ENCODE measurements around the gene MFNG. TPM values are rescaled to one million over a fixed set of nuclear protein-coding genes. Genes with fewer than 3 reads are reported as not detected.
"Not testable (repeated sequence)": the region's sequence is repeated elsewhere in the genome, so short reads cannot be mapped to it uniquely, and the experiment has no call there.

Gene MFNG
- total and polyA plus RNA-seq, 4 donors = 14.3 to 46.7 (median 31.0) TPM

DNA sequence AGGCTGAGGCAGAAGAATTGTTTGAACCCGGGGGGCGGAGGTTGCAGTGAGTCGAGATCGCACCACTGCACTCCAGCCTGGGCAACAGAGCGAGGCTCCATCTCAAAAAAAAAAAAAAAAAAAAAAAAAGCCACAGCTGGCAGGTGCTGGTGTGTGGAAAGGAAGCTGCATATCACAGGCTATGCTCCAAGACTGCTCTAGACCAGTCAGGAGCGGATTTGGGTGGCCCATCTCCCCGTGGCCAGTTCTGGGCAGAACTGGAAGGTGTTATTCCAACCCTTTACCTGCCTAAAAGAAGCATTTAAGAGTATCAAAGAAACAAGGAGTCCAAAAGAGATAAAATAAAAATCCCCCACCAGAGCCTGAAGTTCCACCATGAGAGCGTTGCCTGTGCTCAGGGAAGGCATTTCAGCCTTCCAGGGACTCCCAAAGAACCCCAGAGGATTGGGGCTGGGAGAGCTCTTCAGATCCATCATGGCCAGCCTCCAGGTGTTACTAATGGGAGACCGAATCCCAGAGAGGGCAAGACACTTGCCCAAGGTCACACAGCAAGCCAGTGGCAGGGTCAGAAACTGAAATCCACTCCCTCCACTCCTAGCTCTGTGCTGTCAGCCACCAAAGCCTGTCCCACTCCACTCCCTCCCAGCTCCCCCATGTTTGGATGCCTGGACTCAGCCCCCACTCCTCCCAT, 14.3 kb downstream of the MFNG start:
- TF ChIP-seq, protein P1, sequence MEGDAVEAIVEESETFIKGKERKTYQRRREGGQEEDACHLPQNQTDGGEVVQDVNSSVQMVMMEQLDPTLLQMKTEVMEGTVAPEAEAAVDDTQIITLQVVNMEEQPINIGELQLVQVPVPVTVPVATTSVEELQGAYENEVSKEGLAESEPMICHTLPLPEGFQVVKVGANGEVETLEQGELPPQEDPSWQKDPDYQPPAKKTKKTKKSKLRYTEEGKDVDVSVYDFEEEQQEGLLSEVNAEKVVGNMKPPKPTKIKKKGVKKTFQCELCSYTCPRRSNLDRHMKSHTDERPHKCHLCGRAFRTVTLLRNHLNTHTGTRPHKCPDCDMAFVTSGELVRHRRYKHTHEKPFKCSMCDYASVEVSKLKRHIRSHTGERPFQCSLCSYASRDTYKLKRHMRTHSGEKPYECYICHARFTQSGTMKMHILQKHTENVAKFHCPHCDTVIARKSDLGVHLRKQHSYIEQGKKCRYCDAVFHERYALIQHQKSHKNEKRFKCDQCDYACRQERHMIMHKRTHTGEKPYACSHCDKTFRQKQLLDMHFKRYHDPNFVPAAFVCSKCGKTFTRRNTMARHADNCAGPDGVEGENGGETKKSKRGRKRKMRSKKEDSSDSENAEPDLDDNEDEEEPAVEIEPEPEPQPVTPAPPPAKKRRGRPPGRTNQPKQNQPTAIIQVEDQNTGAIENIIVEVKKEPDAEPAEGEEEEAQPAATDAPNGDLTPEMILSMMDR (IDR thresholded peaks at IDR 0.05; ENCODE audit: control extremely low read depth, extremely low read depth) = no peak
- no peak for ATAC-seq (ENCODE audit: insufficient read depth, low FRiP score)
- no peak overlapping the region for H3K4me3 ChIP-seq
- no peaks in the 10 kb centered on the region for H3K27me3 ChIP-seq (ENCODE audit: control insufficient read depth in 3 of 3, insufficient read depth in 3 of 3, low read length in 2 of 3)
- peaks cover 0 to 34% (median 0%) of the 10 kb centered on the region in 4 donors for H3K36me3 ChIP-seq (ENCODE audit: control insufficient read depth in 4 of 4, insufficient read depth in 4 of 4, low read length in 4 of 4)
- H3K4me1 ChIP-seq (ENCODE audit: control insufficient read depth in 5 of 5, insufficient read depth in 5 of 5, low read length in 5 of 5) = no peaks in the 10 kb centered on the region
- DNase-seq = no peak
- H3K27ac ChIP-seq (ENCODE audit: low read depth in 1 of 2, low read length in 1 of 2) = no peak overlapping the region
- WGBS, 2 donors = 93% methylated on average over 9 of the region's 9 CpGs
- H3K9me3 ChIP-seq (ENCODE audit: control insufficient read depth in 4 of 4, insufficient read depth in 3 of 4, low read length in 3 of 4) = no peaks in the 10 kb centered on the region
- no peak overlapping the region for H3K9ac ChIP-seq (ENCODE audit: insufficient read depth in 1 of 2, low read length in 2 of 2)

- no peak overlapping the region for H3K9ac ChIP-seq (ENCODE audit: insufficient read depth in 1 of 2, low read length in 2 of 2)
- H3K9me3 ChIP-seq (ENCODE audit: control insufficient read depth in 4 of 4, insufficient read depth in 3 of 4, low read length in 3 of 4) = no peaks in the 10 kb centered on the region
- no peak overlapping the region for H3K4me3 ChIP-seq
- 83 to 92% methylated on average over 5 of the region's 5 CpGs for WGBS, 2 donors
- H3K4me1 ChIP-seq (ENCODE audit: control insufficient read depth in 5 of 5, insufficient read depth in 5 of 5, low read length in 5 of 5) = peaks cover 0 to 2% (median 0%) of the 10 kb centered on the region in 5 donors
- H3K27me3 ChIP-seq (ENCODE audit: control insufficient read depth in 3 of 3, insufficient read depth in 3 of 3, low read length in 2 of 3) = no peaks in the 10 kb centered on the region
- peaks cover 0 to 29% (median 0%) of the 10 kb centered on the region in 4 donors for H3K36me3 ChIP-seq (ENCODE audit: control insufficient read depth in 4 of 4, insufficient read depth in 4 of 4, low read length in 4 of 4)
- TF ChIP-seq, protein P1 (IDR thresholded peaks at IDR 0.05; ENCODE audit: control extremely low read depth, extremely low read depth) = no peak
- no peak for DNase-seq
- ATAC-seq (ENCODE audit: insufficient read depth, low FRiP score) = no peak
- H3K27ac ChIP-seq (ENCODE audit: low read depth in 1 of 2, low read length in 1 of 2) = no peak overlapping the region
These were observed 16.1 kb downstream of the MFNG start for GRCh38 chr22:37470087-37470445.

GRCh38 chr22:37469416-37470086, 16.6 kb downstream of the MFNG start:
- no peak for DNase-seq
- 84 to 95% methylated on average over 8 of the region's 8 CpGs for WGBS, 2 donors
- Histone ChIP-seq H3K27ac (ENCODE audit: low read depth in 1 of 2, low read length in 1 of 2) (no peak overlapping the region), H3K36me3 (ENCODE audit: control insufficient read depth in 4 of 4, insufficient read depth in 4 of 4, low read length in 4 of 4) (peaks cover 0 to 26% (median 0%) of the 10 kb centered on the region in 4 donors), H3K9ac (ENCODE audit: insufficient read depth in 1 of 2, low read length in 2 of 2) (no peak overlapping the region), H3K4me1 (ENCODE audit: control insufficient read depth in 5 of 5, insufficient read depth in 5 of 5, low read length in 5 of 5) (peaks cover 0 to 2% (median 0%) of the 10 kb centered on the region in 5 donors), H3K27me3 (ENCODE audit: control insufficient read depth in 3 of 3, insufficient read depth in 3 of 3, low read length in 2 of 3) (no peaks in the 10 kb centered on the region), H3K9me3 (ENCODE audit: control insufficient read depth in 4 of 4, insufficient read depth in 3 of 4, low read length in 3 of 4) (no peaks in the 10 kb centered on the region), H3K4me3 (no peak overlapping the region)
- ATAC-seq (ENCODE audit: insufficient read depth, low FRiP score) = no peak
- TF ChIP-seq, protein P1 (IDR thresholded peaks at IDR 0.05; ENCODE audit: control extremely low read depth, extremely low read depth) = no peak

- H3K4me1 ChIP-seq (ENCODE audit: control insufficient read depth in 5 of 5, insufficient read depth in 5 of 5, low read length in 5 of 5); H3K9ac ChIP-seq (ENCODE audit: insufficient read depth in 1 of 2, low read length in 2 of 2); DNase-seq; ATAC-seq (ENCODE audit: insufficient read depth, low FRiP score); H3K27ac ChIP-seq (ENCODE audit: low read depth in 1 of 2, low read length in 1 of 2); H3K9me3 ChIP-seq (ENCODE audit: control insufficient read depth in 4 of 4, insufficient read depth in 3 of 4, low read length in 3 of 4); H3K27me3 ChIP-seq (ENCODE audit: control insufficient read depth in 3 of 3, insufficient read depth in 3 of 3, low read length in 2 of 3); H3K4me3 ChIP-seq: not testable (repeated sequence)
- H3K36me3 ChIP-seq (ENCODE audit: control insufficient read depth in 4 of 4, insufficient read depth in 4 of 4, low read length in 4 of 4) = peaks cover 0 to 14% (median 0%) of the 10 kb centered on the region in 4 donors
- WGBS, 2 donors = 92 to 95% methylated on average over 14 of the region's 14 CpGs
These were observed 17.9 kb downstream of the MFNG start for GRCh38 chr22:37468201-37468695.

Data from lung (tissue), 12 donors.